Measurements from ENCODE around the gene CSNK1E.

The CSNK1E gene

GRCh38 chr22:38295339-38295738 lies 21.9 kb downstream of the CSNK1E start:
- Histone ChIP-seq H4K20me1 (ENCODE audit: insufficient read depth, low read length, poor library complexity, severe bottlenecking) (no peaks in the 10 kb centered on the region), H3K4me2 (ENCODE audit: low read depth, low read length, poor library complexity, severe bottlenecking) (no peak overlapping the region), H3K9me2 (replicated peaks; ENCODE audit: low read depth, low read length) (no peaks in the 10 kb centered on the region), H3K9ac (ENCODE audit: low read depth, low read length, poor library complexity, severe bottlenecking) (no peak overlapping the region), H3F3A (ENCODE audit: low read depth) (no peaks in the 10 kb centered on the region), H3K79me2 (ENCODE audit: insufficient read depth, low read length) (no peaks in the 10 kb centered on the region), H3K27me3 (ENCODE audit: insufficient read depth, low read length, poor library complexity, severe bottlenecking) (no peaks in the 10 kb centered on the region), H3K4me3 (ENCODE audit: low read length, poor library complexity, severe bottlenecking) (no peak overlapping the region), H2AFZ (ENCODE audit: low read length) (no peak overlapping the region), H3K4me1 (ENCODE audit: insufficient read depth, low read length, poor library complexity, severe bottlenecking) (no peaks in the 10 kb centered on the region), H3K9me3 (ENCODE audit: insufficient read depth, low read depth, low read length) (no peaks in the 10 kb centered on the region), H3K36me3 (ENCODE audit: insufficient read depth, low read length) (peaks cover 88% of the 10 kb centered on the region; the same call in 1 of the 2 replicates)
- TF ChIP-seq CTCF (conservative IDR thresholded peaks at IDR 0.05; ENCODE audit: low read length) (no peak), EZH2phosphoT487 (IDR thresholded peaks at IDR 0.05; ENCODE audit: borderline replicate concordance) (no peak)

GRCh38 chr22:38294193-38294592 lies 23.0 kb downstream of the CSNK1E start:
- H3K4me3 ChIP-seq (ENCODE audit: low read length, poor library complexity, severe bottlenecking): no peak overlapping the region
- no peaks in the 10 kb centered on the region for H3F3A ChIP-seq (ENCODE audit: low read depth)
- no peak overlapping the region for H3K4me2 ChIP-seq (ENCODE audit: low read depth, low read length, poor library complexity, severe bottlenecking)
- no peaks in the 10 kb centered on the region for H3K79me2 ChIP-seq (ENCODE audit: insufficient read depth, low read length)
- no peaks in the 10 kb centered on the region for H3K4me1 ChIP-seq (ENCODE audit: insufficient read depth, low read length, poor library complexity, severe bottlenecking)
- no peaks in the 10 kb centered on the region for H3K9me3 ChIP-seq (ENCODE audit: insufficient read depth, low read depth, low read length)
- H3K36me3 ChIP-seq (ENCODE audit: insufficient read depth, low read length): peaks cover 81% of the 10 kb centered on the region; the same call in 1 of the 2 replicates
- TF ChIP-seq CTCF (conservative IDR thresholded peaks at IDR 0.05; ENCODE audit: low read length): no peak
- TF ChIP-seq EZH2phosphoT487 (IDR thresholded peaks at IDR 0.05; ENCODE audit: borderline replicate concordance): no peak
- no peak overlapping the region for H3K9ac ChIP-seq (ENCODE audit: low read depth, low read length, poor library complexity, severe bottlenecking)
- no peaks in the 10 kb centered on the region for H4K20me1 ChIP-seq (ENCODE audit: insufficient read depth, low read length, poor library complexity, severe bottlenecking)
- no peaks in the 10 kb centered on the region for H3K27me3 ChIP-seq (ENCODE audit: insufficient read depth, low read length, poor library complexity, severe bottlenecking)
- no peak overlapping the region for H2AFZ ChIP-seq (ENCODE audit: low read length)
- no peaks in the 10 kb centered on the region for H3K9me2 ChIP-seq (replicated peaks; ENCODE audit: low read depth, low read length)

- H3K4me1 ChIP-seq (ENCODE audit: insufficient read depth, low read length, poor library complexity, severe bottlenecking): no peaks in the 10 kb centered on the region
- H3K27me3 ChIP-seq (ENCODE audit: insufficient read depth, low read length, poor library complexity, severe bottlenecking): no peaks in the 10 kb centered on the region
- H4K20me1 ChIP-seq (ENCODE audit: insufficient read depth, low read length, poor library complexity, severe bottlenecking): no peaks in the 10 kb centered on the region
- H3K9me3 ChIP-seq (ENCODE audit: insufficient read depth, low read depth, low read length): no peaks in the 10 kb centered on the region
- no peaks in the 10 kb centered on the region for H3K9me2 ChIP-seq (replicated peaks; ENCODE audit: low read depth, low read length)
- H3K36me3 ChIP-seq (ENCODE audit: insufficient read depth, low read length): peaks cover 66% of the 10 kb centered on the region; the same call in 1 of the 2 replicates
- no peak overlapping the region for H3K9ac ChIP-seq (ENCODE audit: low read depth, low read length, poor library complexity, severe bottlenecking)
- no peak overlapping the region for H2AFZ ChIP-seq (ENCODE audit: low read length)
- H3K4me3 ChIP-seq (ENCODE audit: low read length, poor library complexity, severe bottlenecking): no peak overlapping the region
- no peaks in the 10 kb centered on the region for H3F3A ChIP-seq (ENCODE audit: low read depth)
- TF ChIP-seq CTCF (conservative IDR thresholded peaks at IDR 0.05; ENCODE audit: low read length) (no peak), EZH2phosphoT487 (IDR thresholded peaks at IDR 0.05; ENCODE audit: borderline replicate concordance) (no peak)
- H3K4me2 ChIP-seq (ENCODE audit: low read depth, low read length, poor library complexity, severe bottlenecking): no peak overlapping the region
- H3K79me2 ChIP-seq (ENCODE audit: insufficient read depth, low read length): no peaks in the 10 kb centered on the region
Measured at GRCh38 chr22:38292694-38293093, 24.5 kb downstream of the CSNK1E start.

All from Loucy (cell line).